Mesothelial cell of epicardium (in vitro differentiated cells): ENCODE results near the gene PPP2R5D. TPM values are rescaled to one million over a fixed set of nuclear protein-coding genes. Genes with fewer than 3 reads are reported as not detected.

Source experiments
- DNase-seq, 2 experiments: peaks; one replicate each; pipeline ENCODE4 v3.0.0; 2021; ENCODE audit warnings: low spot score in 2 of 2; ENCODE audit not compliant: unreplicated experiment in 2 of 2
- H3K27ac Mint-ChIP-seq: 2 replicates; pipeline ENCODE4 v1.8.0; 2021; ENCODE audit warnings: mixed read lengths
- H3K27me3 Mint-ChIP-seq: 2 replicates; pipeline ENCODE4 v1.8.0; 2021; ENCODE audit warnings: low read depth, mixed read lengths
- H3K36me3 Mint-ChIP-seq: 2 replicates; pipeline ENCODE4 v1.8.0; 2021; ENCODE audit warnings: mixed read lengths
- H3K4me1 Mint-ChIP-seq: 2 replicates; pipeline ENCODE4 v1.8.0; 2021; ENCODE audit warnings: mixed read lengths
- H3K4me3 Mint-ChIP-seq: 2 replicates; pipeline ENCODE4 v1.8.0; 2021; ENCODE audit warnings: mild to moderate bottlenecking, moderate library complexity, mixed read lengths
- H3K9me3 Mint-ChIP-seq: 2 replicates; pipeline ENCODE4 v1.8.0; 2021; ENCODE audit warnings: mixed read lengths
- CTCF ChIP-seq: fragments of 200-600 bp; sonication (generic); IDR thresholded peaks from one replicate; pipeline ENCODE4 v1.5.0; 2021; ENCODE audit warnings: antibody characterized with exemption; ENCODE audit not compliant: unreplicated experiment
- total RNA-seq: library from RNA; stranded (reverse); gene quantifications from 3 replicates; pipeline ENCODE4 v1.2.1, GENCODE V29; 2021

The PPP2R5D gene
- total RNA-seq, 1 donor from 2014 or later = 46.2 TPM

- Mint-ChIP-seq H3K4me3 (no peak overlapping the region), H3K9me3 (no peaks in the 10 kb centered on the region), H3K27ac (no peak overlapping the region), H3K36me3 (peaks cover 10% of the 10 kb centered on the region), H3K4me1 (no peaks in the 10 kb centered on the region), H3K27me3 (no peaks in the 10 kb centered on the region)
- no peak for TF ChIP-seq CTCF
- DNase-seq = no peak
These were observed 13.3 kb upstream of the PPP2R5D start for GRCh38 chr6:42970871-42971612.

- DNase-seq = no peak
- Mint-ChIP-seq H3K9me3 (no peaks in the 10 kb centered on the region), H3K27me3 (no peaks in the 10 kb centered on the region), H3K27ac (no peak overlapping the region), H3K4me3 (no peak overlapping the region), H3K36me3 (peaks cover 11% of the 10 kb centered on the region), H3K4me1 (peaks cover 2% of the 10 kb centered on the region)
- no peak for TF ChIP-seq CTCF
These were observed 12.5 kb upstream of the PPP2R5D start for GRCh38 chr6:42971746-42972327.

- Mint-ChIP-seq H3K9me3 (no peaks in the 10 kb centered on the region), H3K27ac (no peak overlapping the region)
These were observed 10.4 kb upstream of the PPP2R5D start for GRCh38 chr6:42973926-42974325.

GRCh38 chr6:42974919-42975505, 9.4 kb upstream of the PPP2R5D start:
- DNase-seq = no peak
- peaks cover 21% of the 10 kb centered on the region for H3K4me1 Mint-ChIP-seq
- H3K27me3 Mint-ChIP-seq = no peaks in the 10 kb centered on the region
- H3K4me3 Mint-ChIP-seq = no peak overlapping the region
- no peak for TF ChIP-seq CTCF
- H3K36me3 Mint-ChIP-seq = peaks cover 8% of the 10 kb centered on the region
- H3K27ac Mint-ChIP-seq = peak overlapping the region; percentile 34
- no peaks in the 10 kb centered on the region for H3K9me3 Mint-ChIP-seq

More at GRCh38 chr6:42973926-42974325, 10.4 kb upstream of the PPP2R5D start:
- Mint-ChIP-seq H3K4me3 (no peak overlapping the region), H3K36me3 (peaks cover 8% of the 10 kb centered on the region), H3K27me3 (no peaks in the 10 kb centered on the region), H3K4me1 (peaks cover 11% of the 10 kb centered on the region)
- TF ChIP-seq CTCF = no peak
- no peak for DNase-seq

- Mint-ChIP-seq H3K27me3 (no peaks in the 10 kb centered on the region), H3K4me1 (peaks cover 21% of the 10 kb centered on the region), H3K9me3 (no peaks in the 10 kb centered on the region), H3K36me3 (peaks cover 5% of the 10 kb centered on the region), H3K27ac (peak overlapping the region; percentile 88), H3K4me3 (peak overlapping the region; percentile 80)
- DNase-seq = peak in 1 of 2 experiments; percentile 58
- TF ChIP-seq CTCF = no peak
These were observed 5.9 kb upstream of the PPP2R5D start for GRCh38 chr6:42978487-42978838.
